ENCODE results near the gene TK2. TPM values are rescaled to one million over a fixed set of nuclear protein-coding genes. Genes with fewer than 3 reads are reported as not detected.
"Not testable (repeated sequence)": the region's sequence is repeated elsewhere in the genome, so short reads cannot be mapped to it uniquely, and the experiment has no call there.

Gene TK2
- total RNA-seq, 1 donor from 2014 or later = 38.4 TPM

DNA sequence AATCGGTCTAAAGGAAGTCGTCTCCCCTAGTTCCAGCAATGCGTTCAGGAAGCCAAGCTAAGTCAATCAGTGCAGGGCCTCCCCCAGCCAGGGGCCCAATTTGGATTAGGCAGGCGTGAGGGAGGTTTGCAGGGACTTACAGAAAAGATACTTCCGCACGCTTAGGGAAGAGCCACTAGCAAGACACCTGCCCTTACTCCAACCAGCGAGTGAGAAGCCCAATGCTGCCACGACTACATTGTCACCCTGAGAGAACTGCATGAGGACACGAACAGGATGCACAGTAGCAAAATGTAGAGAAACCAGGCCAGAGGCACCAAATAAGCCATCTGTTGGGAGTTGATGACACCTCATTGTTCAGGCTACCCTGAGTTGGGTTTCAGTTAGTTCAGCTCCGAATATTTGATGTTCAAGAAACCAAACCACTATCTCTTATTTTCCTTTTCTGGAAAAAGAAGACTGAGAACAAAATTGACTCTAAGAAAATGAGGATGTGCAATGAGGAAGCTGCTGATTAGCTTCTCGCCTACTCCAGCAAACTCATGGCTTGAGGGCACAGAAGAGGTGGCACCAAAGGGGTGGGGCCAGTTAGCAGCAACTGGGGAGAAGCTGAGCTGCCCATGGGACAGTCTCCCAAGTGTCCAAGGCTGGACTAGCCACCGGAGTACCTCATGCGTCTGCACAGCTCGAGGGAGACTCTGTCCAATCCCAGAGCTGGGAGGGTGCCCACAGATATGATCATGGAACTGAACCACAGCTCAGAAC lies 29.3 kb downstream of the TK2 start:
- no peak for DNase-seq (ENCODE audit: low read depth, low spot score)

DNA sequence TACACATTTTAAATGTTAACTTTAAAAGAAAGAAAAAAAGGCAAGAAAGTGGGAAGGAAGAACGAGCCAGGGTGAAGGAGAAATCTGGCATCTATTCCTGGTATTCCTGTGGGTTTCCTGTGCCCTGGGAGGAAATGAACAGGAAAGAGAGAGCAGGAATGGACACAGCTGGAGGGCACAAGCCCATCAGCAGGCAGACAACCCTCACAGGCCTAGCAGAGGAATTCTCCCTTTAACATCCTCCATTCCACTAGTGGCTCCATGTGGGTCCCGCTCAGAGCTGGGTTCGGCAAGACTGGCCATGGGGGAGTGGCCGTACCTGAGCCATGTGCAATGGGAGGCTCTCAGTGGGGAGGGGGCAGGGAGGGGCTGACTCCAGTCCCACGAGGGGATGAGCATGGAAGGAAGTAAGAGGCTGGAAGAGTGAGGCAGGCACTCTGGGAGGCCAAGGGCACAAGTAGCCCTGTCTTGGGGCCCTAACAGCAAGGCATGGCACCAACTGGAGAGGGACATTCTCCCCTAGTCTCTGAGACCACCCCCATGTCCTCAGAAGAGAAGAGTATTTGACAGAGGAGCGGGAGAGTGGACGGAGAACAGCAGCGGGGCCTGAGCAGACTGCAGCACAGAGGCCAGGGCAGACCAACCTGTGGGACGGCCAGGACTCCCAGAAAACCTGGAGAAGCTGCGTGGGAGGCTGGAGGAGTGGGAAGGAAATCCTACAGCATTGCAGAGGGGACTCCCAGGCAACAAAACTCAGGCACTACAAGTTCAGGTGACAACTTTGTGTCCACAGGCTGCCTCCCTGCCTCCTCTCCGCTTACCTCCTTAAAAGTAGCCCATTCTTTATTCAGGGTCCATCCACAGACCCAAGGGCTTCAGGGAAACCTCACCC lies 30.2 kb downstream of the TK2 start:
- no peak for DNase-seq (ENCODE audit: low read depth, low spot score)

DNA sequence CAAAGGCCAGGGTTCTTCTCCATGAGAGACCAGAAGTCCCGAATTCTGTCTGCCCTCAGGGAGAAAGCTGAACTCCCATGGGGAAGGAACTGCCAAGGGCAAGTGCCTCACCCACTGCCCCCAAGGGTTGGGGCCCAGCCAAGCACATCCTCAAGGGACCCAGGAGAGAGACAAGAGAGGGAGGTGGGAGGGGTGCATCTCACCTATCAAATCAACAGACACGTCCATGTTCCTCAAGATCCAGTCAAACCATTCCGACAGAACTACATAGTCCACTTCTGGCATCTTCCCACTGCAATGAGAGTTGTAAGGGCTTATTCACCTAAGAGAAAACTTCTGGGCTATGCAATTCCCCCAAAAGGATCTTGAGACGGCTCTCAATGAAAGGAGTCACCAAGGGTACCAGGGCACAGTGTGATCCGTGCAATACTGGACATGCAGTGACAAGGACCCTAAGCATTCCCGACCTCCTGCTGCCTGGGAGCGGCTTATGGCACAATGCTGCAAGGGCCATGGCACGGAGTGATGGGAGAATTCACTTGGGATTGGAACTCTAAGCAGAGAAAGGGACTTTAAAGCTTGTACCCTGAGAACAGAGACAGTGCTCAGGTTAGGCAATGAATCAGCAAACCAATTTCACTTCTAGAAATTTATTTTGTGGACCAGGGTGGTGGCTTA lies 32.2 kb downstream of the TK2 start:
- DNase-seq (ENCODE audit: low read depth, low spot score) = no peak

DNA sequence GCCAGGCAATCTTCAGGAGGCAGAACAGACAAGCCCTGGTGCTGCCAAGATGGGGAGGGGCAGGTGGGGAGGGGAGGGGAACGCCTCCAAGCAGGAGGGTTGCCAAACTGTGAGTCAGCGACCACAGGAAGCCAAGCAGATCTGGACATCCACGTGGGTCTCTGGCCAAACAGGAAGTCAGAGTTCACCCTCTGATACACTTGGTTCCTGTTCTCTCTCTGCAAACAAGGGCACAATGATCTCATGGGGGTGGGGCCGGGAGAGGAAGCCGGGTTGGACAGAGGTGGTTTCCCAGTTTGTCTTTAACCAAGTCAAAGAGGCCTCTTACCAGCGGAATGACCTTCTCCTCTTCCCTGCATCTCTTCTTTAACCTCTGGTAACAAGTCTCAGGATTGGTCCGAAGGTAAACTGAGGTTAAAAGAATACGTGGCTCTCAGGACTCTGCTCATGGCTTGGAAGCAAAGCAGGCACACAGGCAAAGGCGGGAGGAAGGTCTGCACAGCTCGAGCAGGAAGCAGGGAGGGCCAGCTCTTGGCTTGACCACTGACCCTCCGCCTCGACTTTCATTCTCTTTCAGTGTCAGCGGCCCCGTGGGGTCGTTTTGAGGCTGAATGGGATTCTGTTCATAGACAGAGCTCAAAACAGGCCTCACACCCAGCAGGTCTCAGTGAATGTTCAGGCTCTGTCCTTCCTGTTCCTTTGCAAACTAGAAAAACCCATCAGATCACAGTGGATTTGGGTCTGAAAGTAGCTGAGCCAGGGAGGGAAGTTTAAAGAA lies 32.9 kb downstream of the TK2 start:
- DNase-seq (ENCODE audit: low read depth, low spot score) = peak; percentile 100

DNA sequence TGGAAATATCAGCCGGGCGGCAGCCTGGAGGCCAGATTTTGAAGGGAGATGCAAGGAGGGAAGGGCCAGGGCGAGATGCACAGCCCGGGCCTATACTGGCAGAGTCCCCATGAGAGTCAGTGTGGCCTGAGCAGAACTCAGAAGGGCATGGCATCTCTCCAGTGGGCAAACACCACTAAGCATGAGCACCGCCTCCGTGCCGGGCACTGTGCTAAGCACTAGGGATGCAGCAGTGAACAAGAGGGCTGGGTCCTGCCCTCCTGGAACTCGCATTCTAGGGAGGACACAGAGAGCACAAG lies 33.5 kb downstream of the TK2 start:
- no peak for DNase-seq (ENCODE audit: low read depth, low spot score)

DNA sequence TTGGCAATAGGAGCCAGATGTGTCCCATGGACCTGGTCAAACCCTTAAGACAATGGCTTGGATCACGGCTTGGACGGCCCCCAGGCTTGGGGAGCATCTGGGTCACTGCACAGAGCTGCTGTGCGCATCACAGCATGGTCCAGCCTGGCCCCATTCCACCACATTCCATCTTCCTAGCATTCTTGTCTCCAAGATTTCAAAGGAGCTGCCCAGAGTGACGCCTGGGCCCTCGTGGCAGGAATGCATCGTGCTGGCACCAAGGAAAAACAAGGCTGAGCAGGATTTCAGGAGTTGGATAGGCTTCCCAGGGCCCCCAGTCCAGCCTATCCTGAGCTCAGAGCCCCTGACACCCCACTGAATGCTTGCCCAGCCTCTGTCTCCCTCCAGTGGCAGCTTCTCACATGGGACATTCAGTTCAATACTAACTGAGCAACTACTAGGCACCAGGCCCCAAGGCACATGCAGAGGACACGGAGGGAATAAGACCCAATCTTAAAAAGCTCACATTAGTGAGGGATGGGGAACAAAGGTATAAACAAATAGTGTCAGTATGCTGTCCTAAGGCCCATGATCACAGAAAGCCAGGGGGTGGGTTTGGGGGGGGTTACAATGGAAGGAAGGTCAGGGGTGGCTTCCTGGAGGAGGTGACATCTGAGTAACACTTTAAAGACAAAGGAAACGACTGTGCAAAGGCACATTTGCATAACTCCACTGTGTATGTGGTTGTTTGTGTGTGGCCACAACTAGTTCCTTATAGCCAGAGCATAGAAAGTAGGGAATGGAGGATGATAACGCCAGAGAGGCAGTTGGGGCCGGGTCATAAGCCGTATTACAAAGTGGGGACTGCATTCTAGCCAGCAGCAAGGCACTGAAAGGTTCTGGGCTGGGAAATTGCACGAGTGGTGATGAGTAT lies 34.1 kb downstream of the TK2 start:
- no peak for DNase-seq (ENCODE audit: low read depth, low spot score)

DNA sequence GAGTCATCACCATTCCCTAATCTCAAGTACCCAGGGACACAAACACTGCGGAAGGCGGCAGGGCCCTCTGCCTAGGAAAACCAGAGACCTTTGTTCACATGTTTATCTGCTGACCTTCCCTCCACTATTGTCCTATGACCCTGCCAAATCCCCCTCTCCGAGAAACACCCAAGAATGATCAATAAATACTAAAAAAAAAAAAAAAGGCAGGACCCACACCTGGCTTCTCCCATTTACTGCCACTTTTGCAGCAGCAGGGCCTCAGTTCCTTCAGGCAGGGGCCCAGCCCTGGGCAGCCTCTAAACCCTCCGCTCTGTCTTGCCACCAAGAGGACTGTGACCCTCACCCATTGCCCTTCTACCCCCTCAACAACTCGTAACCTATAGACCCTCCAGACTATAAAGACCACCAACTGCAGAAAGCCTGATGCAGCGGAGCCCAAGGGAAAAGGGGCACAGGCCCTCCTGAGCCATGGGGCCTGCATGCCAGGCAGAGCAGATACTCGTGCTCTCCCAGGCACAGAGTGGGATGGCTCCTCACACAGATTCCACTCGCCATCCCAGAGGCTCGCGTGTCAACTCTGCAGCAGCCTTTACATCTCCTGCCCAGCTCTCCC lies 34.8 kb downstream of the TK2 start:
- not testable (repeated sequence) for DNase-seq (ENCODE audit: low read depth, low spot score)

DNA sequence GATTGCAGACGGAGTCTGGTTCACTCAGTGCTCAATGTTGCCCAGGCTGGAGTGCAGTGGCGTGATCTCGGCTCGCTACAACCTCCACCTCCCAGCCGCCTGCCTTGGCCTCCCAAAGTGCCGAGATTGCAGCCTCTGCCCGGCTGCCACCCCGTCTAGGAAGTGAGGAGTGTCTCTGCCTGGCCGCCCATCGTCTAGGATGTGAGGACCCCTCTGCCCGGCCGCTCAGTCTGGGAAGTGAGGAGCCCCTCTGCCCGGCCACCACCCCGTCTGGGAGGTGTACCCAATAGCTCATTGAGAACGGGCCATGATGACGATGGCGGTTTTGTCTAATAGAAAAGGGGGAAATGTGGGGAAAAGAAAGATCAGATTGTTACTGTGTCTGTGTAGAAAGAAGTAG lies 35.5 kb downstream of the TK2 start:
- not testable (repeated sequence) for DNase-seq (ENCODE audit: low read depth, low spot score)

DNA sequence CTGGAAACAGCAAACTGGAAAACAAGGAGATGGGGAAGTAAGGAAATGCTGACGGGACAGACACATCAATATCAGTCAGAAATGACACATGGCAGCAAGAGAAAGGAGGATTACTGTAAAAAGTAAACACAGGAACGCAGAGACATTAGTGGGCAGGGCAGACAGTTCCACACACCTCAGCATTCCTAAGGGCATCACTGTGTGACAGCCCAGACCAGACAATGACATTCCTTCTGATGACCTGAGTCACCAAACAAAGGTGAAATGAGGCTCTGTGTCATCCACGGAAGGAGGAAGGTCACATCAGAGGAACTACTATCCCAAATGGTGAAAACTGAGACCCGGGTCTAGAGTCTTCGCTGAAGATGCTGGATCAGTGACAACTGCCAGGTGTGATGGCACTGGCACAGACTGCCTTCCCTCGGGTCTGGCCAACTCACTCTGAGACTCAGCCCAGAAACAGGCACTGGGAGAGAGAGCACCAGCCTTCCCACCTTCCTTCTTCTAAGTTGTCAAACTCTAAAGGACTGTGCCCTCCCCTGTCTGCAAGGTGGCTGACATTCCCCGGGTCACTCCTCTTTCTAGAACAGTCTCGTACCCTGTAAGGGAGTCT lies 36.7 kb downstream of the TK2 start:
- DNase-seq (ENCODE audit: low read depth, low spot score) = no peak

DNA sequence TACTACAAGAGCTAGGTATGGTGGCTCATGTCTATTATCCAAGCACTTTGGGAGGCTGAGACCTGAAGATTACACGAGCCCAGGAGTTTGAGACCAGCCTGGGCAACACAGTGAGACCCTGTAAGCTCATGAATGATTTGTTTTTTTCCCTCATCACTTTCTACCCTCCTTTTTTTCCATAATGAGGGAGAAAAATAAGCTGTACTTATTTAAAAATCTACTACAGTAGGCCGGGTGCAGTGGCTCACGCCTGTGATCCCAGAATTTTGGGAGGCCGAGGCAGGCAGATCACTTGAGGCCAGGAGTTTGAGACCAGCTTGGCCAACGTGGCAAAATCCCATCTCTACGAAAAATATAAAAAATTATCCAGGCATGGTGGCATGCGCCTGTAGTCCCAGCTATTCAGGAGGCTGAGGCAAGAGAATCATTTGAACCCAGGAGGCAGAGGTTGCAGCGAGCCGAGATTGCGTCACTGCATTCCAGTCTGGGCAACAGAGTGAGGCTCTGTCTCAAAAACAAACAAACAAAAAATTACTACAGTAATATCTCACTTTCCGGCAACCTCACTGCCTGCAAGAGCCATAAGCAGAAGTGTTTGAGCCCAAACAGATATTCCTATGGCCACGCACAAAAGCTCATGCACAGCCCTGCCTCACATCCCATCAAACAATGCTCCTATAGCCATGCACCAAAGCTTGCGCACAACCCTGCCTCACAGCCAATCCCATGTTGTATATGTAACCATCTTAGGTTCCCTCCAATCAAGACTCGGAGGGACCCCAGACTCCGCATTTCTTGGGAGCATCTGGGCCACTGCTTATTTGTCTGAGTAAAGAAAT lies 37.4 kb downstream of the TK2 start:
- DNase-seq (ENCODE audit: low read depth, low spot score) = no peak

DNA sequence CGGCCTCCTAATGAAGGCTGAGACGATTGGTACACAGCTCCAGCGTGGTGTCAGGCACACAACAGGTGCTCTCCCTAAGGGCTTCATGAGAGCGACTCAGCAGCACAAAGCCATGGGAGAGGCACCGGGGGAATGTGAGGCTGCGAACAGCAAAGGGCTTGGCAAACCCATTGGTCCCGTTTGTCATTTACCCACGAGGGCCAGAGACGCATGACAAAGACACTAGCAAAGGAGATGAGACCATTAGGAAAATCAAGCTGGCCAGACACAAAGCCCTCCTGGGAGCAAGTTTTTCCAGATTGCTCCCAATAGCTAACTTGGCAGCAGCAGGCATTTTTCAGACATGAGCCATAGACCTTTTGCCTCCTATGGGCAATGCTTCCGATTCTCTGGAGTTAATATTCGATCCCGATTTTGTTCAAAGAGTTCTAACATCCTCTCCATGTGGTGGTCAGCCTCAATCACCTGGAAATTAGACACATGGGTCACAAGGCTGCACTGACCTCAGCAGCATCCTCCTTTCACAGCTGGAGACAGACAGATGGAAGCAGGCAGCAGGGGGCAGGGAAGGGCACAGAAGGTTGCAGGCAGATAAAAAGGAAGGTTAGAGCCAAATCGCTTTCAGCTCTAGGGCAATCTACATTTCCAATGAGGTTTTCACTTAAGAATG lies 38.2 kb downstream of the TK2 start:
- DNase-seq (ENCODE audit: low read depth, low spot score) = no peak

DNA sequence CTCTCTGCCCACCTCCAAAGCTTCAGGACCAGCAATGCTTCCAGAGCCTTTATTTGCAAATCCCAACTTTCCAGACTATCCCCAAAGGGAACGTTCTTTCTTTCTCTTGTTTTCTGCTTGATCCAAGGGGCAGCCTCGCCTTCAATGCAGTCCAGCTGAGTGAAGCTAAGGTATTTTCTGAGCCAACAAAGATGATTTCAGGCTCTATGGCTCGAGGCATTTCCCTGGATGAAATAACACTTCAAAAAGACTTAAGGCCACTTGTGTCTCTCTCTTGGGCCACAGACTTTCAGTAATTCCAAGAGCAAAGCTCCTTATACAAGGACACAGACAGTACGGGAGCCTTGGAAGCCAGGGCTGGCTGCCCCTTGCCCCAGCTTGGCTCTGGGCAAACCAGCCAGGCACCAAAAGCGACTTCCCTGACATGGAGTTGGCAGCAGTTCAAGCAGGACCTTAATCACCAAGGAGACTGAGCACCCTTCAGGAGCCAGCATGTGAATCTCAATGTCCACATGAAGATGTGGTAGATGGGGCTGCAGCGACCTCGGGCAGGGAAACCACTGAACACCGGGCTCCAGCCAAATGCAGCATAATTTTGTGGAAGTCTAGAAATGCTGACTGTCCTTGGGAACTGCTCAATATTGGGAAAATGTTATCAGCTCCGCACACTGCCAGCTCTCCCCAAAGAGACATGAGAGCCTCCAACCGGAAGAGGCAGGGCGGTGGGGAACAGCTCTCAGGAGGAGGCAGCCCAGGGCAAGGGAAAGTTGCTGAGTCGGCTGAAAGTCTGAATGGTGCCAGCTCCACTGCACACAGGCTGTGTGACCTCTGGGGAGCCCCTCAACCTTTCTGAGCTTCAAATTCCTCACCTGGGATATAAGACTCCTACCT lies 39.0 kb downstream of the TK2 start:
- no peak for DNase-seq (ENCODE audit: low read depth, low spot score)

DNA sequence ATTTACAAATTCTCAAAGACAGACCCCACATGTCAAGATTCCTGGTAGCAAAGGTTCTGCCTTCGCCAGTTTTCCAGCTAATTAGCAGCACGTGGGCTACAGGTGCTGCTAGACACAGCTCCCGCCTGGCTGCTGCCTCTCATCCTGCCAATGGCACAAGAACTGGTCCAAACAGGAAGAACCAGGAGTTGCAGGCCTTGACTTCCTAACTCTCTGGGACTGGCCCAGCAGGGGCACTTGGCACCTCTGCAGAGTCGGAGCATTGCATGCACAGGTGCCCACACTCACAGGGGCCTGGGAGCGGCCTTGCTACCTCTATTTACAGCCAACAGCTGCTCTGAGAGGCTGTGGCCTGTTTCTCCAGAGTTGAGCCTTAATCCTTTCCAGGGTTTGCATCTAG lies 39.6 kb downstream of the TK2 start:
- DNase-seq (ENCODE audit: low read depth, low spot score) = no peak

DNA sequence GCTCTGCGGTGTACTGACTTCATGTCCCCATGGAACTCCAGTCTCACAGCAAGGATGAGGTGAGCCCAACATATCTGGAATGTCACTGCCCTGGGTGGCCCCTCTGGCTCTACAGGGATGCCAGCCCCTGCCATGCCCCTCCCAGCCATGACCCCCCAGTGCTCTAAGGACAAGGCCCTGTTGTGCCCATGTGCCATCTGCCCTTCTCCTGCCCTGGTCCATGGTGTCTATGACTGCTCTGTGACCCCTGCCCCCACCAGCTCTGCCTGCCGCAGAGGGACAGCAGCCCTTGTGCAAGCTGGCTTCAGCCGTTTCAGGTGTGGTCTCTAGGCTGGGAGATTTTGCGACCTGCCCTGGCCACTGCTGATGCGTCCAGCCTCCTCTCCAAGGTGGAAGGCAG lies 40.3 kb downstream of the TK2 start:
- DNase-seq (ENCODE audit: low read depth, low spot score) = no peak

DNA sequence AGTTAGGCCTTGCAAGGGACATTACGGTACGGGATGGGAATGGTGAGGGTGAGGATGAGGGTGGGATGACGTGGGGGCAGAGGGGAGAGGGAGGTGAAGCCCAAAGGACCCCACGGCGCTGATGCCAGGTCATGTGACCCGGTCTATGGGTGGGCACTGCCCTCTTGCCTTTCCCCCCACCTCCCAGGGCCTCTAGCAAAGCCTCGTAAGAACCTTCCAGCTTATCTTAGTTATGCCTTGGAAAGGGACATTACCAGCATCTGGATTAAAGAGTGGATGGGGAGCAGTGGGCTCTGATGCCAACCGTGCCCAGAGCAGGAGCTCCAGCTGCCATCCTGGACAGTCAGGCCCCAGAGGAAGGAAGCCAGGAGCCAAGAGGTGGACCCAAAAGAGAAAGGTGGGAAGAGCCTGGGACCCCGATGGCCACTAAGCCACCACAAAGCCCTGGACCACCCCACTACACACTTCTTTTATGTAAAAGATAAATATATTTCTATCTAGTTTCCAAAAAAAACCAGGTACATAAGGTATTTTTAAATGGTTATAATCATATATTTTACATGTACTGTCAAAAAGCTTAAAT lies 40.9 kb downstream of the TK2 start:
- DNase-seq (ENCODE audit: low read depth, low spot score) = no peak

DNA sequence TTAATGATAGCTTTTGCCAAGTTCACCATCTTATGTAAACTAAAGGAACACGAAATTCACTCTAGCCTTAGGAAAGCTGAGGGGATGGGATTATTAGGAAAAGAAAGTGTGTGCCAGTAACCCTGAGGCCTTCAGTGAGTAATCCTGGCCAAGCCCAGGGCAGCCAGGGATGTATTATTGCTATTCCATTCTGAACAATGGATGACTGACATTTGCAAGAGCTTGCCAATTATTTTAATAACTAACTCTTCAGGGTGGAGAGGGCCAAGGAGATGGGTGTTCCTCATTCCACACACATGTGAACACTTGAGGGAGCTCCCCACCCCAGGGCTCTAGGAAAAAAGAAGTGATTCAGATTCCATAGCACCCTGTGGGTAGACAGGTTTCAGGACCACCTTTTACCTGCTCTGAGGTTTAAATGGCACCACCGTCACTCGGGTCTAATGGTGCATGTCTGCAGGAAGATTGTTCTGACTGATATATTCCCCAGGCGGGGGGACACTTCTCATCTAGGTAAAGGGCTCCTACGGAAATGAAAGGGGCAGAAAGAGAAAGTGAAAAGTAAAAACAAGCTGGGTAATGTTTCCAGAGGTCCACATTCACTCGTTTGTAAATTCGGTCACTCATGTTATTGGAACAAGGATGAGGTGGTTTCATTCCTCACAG lies 41.5 kb downstream of the TK2 start:
- no peak for DNase-seq (ENCODE audit: low read depth, low spot score)

Measured in pulmonary artery endothelial cell (primary cell).